GM12891 (cell line): ENCODE results near the gene CADM1.

Experiments
- POLR2A ChIP-seq: IDR thresholded peaks from 2 replicates; pipeline ENCODE4 v1.6.1; 2011; ENCODE audit warnings: low read depth, low read length, control low read depth
- SPI1 ChIP-seq: IDR thresholded peaks from 2 replicates; pipeline ENCODE4 v1.6.1; 2011; ENCODE audit warnings: low read depth, low read length, control low read depth

GRCh38 chr11:115385226-115385625 lies 119.0 kb downstream of the CADM1 start:
- TF ChIP-seq POLR2A (no peak), SPI1 (no peak)
